Measurements from ENCODE around the gene MARS1.
"Not testable (repeated sequence)": the region's sequence is repeated elsewhere in the genome, so short reads cannot be mapped to it uniquely, and the experiment has no call there.

The MARS1 gene

GRCh38 chr12:57487597-57488401 lies at the start of gene MARS1:
TSS of gene MARS1 (plus strand) at chr12:57488068. CDS start at chr12:57488091, 23 bp downstream.
- Histone ChIP-seq H3K27me3 (ENCODE audit: insufficient read depth, low read depth) (no peaks in the 10 kb centered on the region; the same call in 1 of the 2 replicates), H3K79me2 (ENCODE audit: insufficient read depth, low read depth) (peaks cover 37% of the 10 kb centered on the region), H4K20me1 (ENCODE audit: insufficient read depth) (no peaks in the 10 kb centered on the region), H3K4me3 (IDR thresholded peaks at IDR 0.05; ENCODE audit: insufficient read depth, low read depth, low read length) (peak within 1 kb of the TSS; percentile 92), H3K4me1 (ENCODE audit: low read depth, poor library complexity, severe bottlenecking) (peaks cover 27% of the 10 kb centered on the region), H3K36me3 (ENCODE audit: insufficient read depth) (peaks cover 27% of the 10 kb centered on the region; the same call in 1 of the 2 replicates), H2AFZ (ENCODE audit: low read depth) (peak within 1 kb of the TSS; percentile 48; the same call in 1 of the 2 replicates), H3K27ac (peak within 1 kb of the TSS; percentile 41), H3K9ac (peak within 1 kb of the TSS; percentile 64), H3K4me2 (peak within 1 kb of the TSS; percentile 77)
- TF ChIP-seq, protein P1, sequence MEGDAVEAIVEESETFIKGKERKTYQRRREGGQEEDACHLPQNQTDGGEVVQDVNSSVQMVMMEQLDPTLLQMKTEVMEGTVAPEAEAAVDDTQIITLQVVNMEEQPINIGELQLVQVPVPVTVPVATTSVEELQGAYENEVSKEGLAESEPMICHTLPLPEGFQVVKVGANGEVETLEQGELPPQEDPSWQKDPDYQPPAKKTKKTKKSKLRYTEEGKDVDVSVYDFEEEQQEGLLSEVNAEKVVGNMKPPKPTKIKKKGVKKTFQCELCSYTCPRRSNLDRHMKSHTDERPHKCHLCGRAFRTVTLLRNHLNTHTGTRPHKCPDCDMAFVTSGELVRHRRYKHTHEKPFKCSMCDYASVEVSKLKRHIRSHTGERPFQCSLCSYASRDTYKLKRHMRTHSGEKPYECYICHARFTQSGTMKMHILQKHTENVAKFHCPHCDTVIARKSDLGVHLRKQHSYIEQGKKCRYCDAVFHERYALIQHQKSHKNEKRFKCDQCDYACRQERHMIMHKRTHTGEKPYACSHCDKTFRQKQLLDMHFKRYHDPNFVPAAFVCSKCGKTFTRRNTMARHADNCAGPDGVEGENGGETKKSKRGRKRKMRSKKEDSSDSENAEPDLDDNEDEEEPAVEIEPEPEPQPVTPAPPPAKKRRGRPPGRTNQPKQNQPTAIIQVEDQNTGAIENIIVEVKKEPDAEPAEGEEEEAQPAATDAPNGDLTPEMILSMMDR (conservative IDR thresholded peaks at IDR 0.05; ENCODE audit: low read depth, low read length): 0 out of 2 replicates have a peak, but pooled peaks have one; percentile 16

GRCh38 chr12:57438400-57438799 lies 49.5 kb upstream of the MARS1 start:
- Histone ChIP-seq H3K27ac (no peak overlapping the region), H3K79me2 (ENCODE audit: insufficient read depth, low read depth) (no peaks in the 10 kb centered on the region), H3K4me2 (no peak overlapping the region), H3K4me1 (ENCODE audit: low read depth, poor library complexity, severe bottlenecking) (no peaks in the 10 kb centered on the region), H3K9ac (no peak overlapping the region), H4K20me1 (ENCODE audit: insufficient read depth) (no peaks in the 10 kb centered on the region), H3K4me3 (IDR thresholded peaks at IDR 0.05; ENCODE audit: insufficient read depth, low read depth, low read length) (no peak overlapping the region), H3K36me3 (ENCODE audit: insufficient read depth) (no peaks in the 10 kb centered on the region), H2AFZ (ENCODE audit: low read depth) (no peak overlapping the region), H3K27me3 (ENCODE audit: insufficient read depth, low read depth) (no peaks in the 10 kb centered on the region)
- TF ChIP-seq, protein P1 (conservative IDR thresholded peaks at IDR 0.05; ENCODE audit: low read depth, low read length): no peak

DNA sequence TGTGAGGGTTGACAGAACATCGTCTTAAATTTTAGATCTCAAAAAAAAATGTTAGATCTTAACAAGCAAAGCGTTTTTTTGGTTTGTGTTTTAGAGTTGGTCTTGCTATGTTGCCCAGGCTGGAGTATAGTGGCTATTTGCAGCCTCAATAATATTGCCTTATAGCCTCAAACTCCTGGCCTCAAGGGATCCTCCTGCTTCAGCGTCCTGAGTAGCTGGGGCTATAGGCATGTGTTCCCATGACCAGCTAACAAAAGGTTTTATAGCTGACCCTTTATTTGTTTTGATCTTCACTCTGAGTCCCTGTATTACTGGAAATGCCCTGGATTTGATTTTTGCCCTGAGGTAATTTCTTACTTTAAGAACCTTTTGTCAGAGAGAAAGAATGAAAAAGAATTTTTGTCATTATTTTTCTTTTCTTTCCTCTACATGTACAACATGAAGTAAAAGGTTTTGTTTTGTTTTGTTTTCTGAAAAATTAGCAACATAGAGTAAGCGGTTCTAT lies 48.1 kb upstream of the MARS1 start:
- Histone ChIP-seq H3K27me3 (ENCODE audit: insufficient read depth, low read depth) (no peaks in the 10 kb centered on the region), H2AFZ (ENCODE audit: low read depth) (no peak overlapping the region), H3K9ac (no peak overlapping the region), H3K4me2 (no peak overlapping the region), H3K4me1 (ENCODE audit: low read depth, poor library complexity, severe bottlenecking) (no peaks in the 10 kb centered on the region), H3K27ac (no peak overlapping the region), H3K4me3 (IDR thresholded peaks at IDR 0.05; ENCODE audit: insufficient read depth, low read depth, low read length) (no peak overlapping the region), H4K20me1 (ENCODE audit: insufficient read depth) (no peaks in the 10 kb centered on the region), H3K36me3 (ENCODE audit: insufficient read depth) (no peaks in the 10 kb centered on the region), H3K79me2 (ENCODE audit: insufficient read depth, low read depth) (no peaks in the 10 kb centered on the region)
- TF ChIP-seq, protein P1 (conservative IDR thresholded peaks at IDR 0.05; ENCODE audit: low read depth, low read length): no peak

GRCh38 chr12:57441393-57441792 lies 46.5 kb upstream of the MARS1 start:
- H3K27me3 ChIP-seq (ENCODE audit: insufficient read depth, low read depth); H3K9ac ChIP-seq; H3K36me3 ChIP-seq (ENCODE audit: insufficient read depth): not testable (repeated sequence)

More at GRCh38 chr12:57441393-57441792, 46.5 kb upstream of the MARS1 start:
- not testable (repeated sequence) for H4K20me1 ChIP-seq (ENCODE audit: insufficient read depth); H2AFZ ChIP-seq (ENCODE audit: low read depth); H3K4me1 ChIP-seq (ENCODE audit: low read depth, poor library complexity, severe bottlenecking); H3K4me3 ChIP-seq (IDR thresholded peaks at IDR 0.05; ENCODE audit: insufficient read depth, low read depth, low read length); H3K27ac ChIP-seq; H3K79me2 ChIP-seq (ENCODE audit: insufficient read depth, low read depth); H3K4me2 ChIP-seq
